Fibroblast of upper back skin (primary cell): ENCODE results near the gene DHDH.

Experiments used
- DNase-seq: peaks from one replicate; pipeline ENCODE4 v3.0.0-alpha.2; 2013

The DHDH gene

GRCh38 chr19:48968179-48968661, 34.7 kb downstream of the DHDH start:
- DNase-seq: no peak

GRCh38 chr19:48968813-48969218, 35.3 kb downstream of the DHDH start:
- no peak for DNase-seq

- DNase-seq: no peak
Measured at GRCh38 chr19:48969276-48970138, 36.0 kb downstream of the DHDH start.

GRCh38 chr19:48970139-48970766, 36.8 kb downstream of the DHDH start:
- no peak for DNase-seq

GRCh38 chr19:48970923-48971395, 37.5 kb downstream of the DHDH start:
- DNase-seq: peak; percentile 74

- DNase-seq: no peak
Measured at GRCh38 chr19:48975947-48976847, 42.7 kb downstream of the DHDH start.

GRCh38 chr19:48977061-48977460, 43.6 kb downstream of the DHDH start:
- no peak for DNase-seq

- DNase-seq: no peak
Measured at GRCh38 chr19:48982280-48982679, 48.8 kb downstream of the DHDH start.

- no peak for DNase-seq
Measured at GRCh38 chr19:48985711-48986110, 52.2 kb downstream of the DHDH start.

GRCh38 chr19:48986211-48986610, 52.7 kb downstream of the DHDH start:
- no peak for DNase-seq

- no peak for DNase-seq
Measured at GRCh38 chr19:48987323-48987722, 53.8 kb downstream of the DHDH start.

- no peak for DNase-seq
Measured at GRCh38 chr19:48988286-48988685, 54.8 kb downstream of the DHDH start.

GRCh38 chr19:48988860-48989259, 55.4 kb downstream of the DHDH start:
- DNase-seq: no peak

- no peak for DNase-seq
Measured at GRCh38 chr19:48989701-48990291, 56.3 kb downstream of the DHDH start.

GRCh38 chr19:48990400-48990799, 56.9 kb downstream of the DHDH start:
- DNase-seq: no peak

GRCh38 chr19:48991011-48991609, 57.6 kb downstream of the DHDH start:
- DNase-seq: no peak

GRCh38 chr19:48991873-48992580, 58.5 kb downstream of the DHDH start:
- peak; percentile 77 for DNase-seq

GRCh38 chr19:48992581-48993174, 59.2 kb downstream of the DHDH start:
- DNase-seq: no peak

- peak; percentile 100 for DNase-seq
Measured at GRCh38 chr19:48993175-48994034, 59.9 kb downstream of the DHDH start, which contains the start of the genes GYS1 and RUVBL2. Gene GYS1 (minus strand): TSS chr19:48993309. CDS start chr19:48993112, 197 bp downstream. Gene RUVBL2 (plus strand): TSS chr19:48993887. CDS start chr19:48993912, 25 bp downstream.

- no peak for DNase-seq
Measured at GRCh38 chr19:48994035-48994386, 60.5 kb downstream of the DHDH start.
